Smooth muscle cell (in vitro differentiated cells): Measurements from ENCODE around the gene GPER1. TPM values are rescaled to one million over a fixed set of nuclear protein-coding genes. Genes with fewer than 3 reads are reported as not detected.

ENCODE experiments used
- DNase-seq: peaks from one replicate; lab custom pipeline; 2025; ENCODE audit not compliant: unreplicated experiment; lab: John Stamatoyannopoulos, UW
- H2AFZ ChIP-seq: fragments of 200-600 bp; sonication (generic); 2 replicates; pipeline ENCODE4 v1.6.0; 2016; ENCODE audit warnings: antibody characterized with exemption, low read depth, mild to moderate bottlenecking
- H3F3A ChIP-seq: fragments of 200-600 bp; sonication (generic); 2 replicates; pipeline ENCODE4 v1.6.0; 2017; ENCODE audit warnings: antibody characterized with exemption, low read depth
- H3K27ac ChIP-seq: fragments of 200-600 bp; sonication (generic); 2 replicates; pipeline ENCODE4 v1.5.1; 2016; ENCODE audit warnings: low read depth, mild to moderate bottlenecking
- H3K27me3 ChIP-seq: fragments of 200-600 bp; sonication (generic); 2 replicates; pipeline ENCODE4 v1.6.1; 2016; ENCODE audit warnings: low read depth, mild to moderate bottlenecking
- H3K36me3 ChIP-seq: fragments of 200-600 bp; sonication (generic); 2 replicates; pipeline ENCODE4 v1.5.1; 2016; ENCODE audit warnings: low read depth
- H3K4me1 ChIP-seq: fragments of 200-600 bp; sonication (generic); 2 replicates; pipeline ENCODE4 v1.5.1; 2016; ENCODE audit warnings: low read depth
- H3K4me2 ChIP-seq: fragments of 200-600 bp; sonication (generic); 2 replicates; pipeline ENCODE4 v1.6.0; 2016; ENCODE audit warnings: mild to moderate bottlenecking
- H3K4me3 ChIP-seq: fragments of 200-600 bp; sonication (generic); 2 replicates; pipeline ENCODE4 v1.5.1; 2016; ENCODE audit warnings: mild to moderate bottlenecking
- H3K79me2 ChIP-seq: fragments of 200-600 bp; sonication (generic); 2 replicates; pipeline ENCODE4 v1.6.0; 2016; ENCODE audit warnings: low read depth, mild to moderate bottlenecking
- H3K9ac ChIP-seq: fragments of 200-600 bp; sonication (generic); 2 replicates; pipeline ENCODE4 v1.6.0; 2016; ENCODE audit warnings: low read depth
- H3K9me3 ChIP-seq: fragments of 200-600 bp; sonication (generic); replicated peaks from 2 replicates; pipeline ENCODE4 v1.5.1; 2016; ENCODE audit warnings: low read depth
- H4K20me1 ChIP-seq: fragments of 200-600 bp; sonication (generic); 2 replicates; pipeline ENCODE4 v1.6.0; 2016; ENCODE audit warnings: low read depth
- WGBS: methylation state at CpG from one replicate; pipeline ENCODE4 v1.1.7; 2016; ENCODE audit warnings: low lambda C conversion rate; 5-methylcytosine and 5-hydroxymethylcytosine counted together
- polyA plus RNA-seq: library from polyadenylated mRNA; unstranded; fragments of >200 nt; fragmentation: Nextera tagmentation; extraction: Ambion mirVana; gene quantifications from 2 replicates; pipeline ENCODE4 v1.2.1, GENCODE V29; 2016
- total RNA-seq: library from RNA; depleted of rRNA; stranded (reverse); fragments of >200 nt; gene quantifications from 2 replicates; pipeline ENCODE4 v1.2.3, GENCODE V29; 2014
- TF ChIP-seq, protein P1 (sequence below): fragments of 200-600 bp; sonication (generic); IDR thresholded peaks from 2 replicates; pipeline ENCODE4 v1.5.1; 2017; ENCODE audit warnings: borderline replicate concordance, mild to moderate bottlenecking, antibody characterized with exemption; ENCODE audit not compliant: insufficient read depth, poor library complexity, severe bottlenecking

The GPER1 gene
- total and polyA plus RNA-seq, 2 experiments from 2014 or later = 1.3 to 2.3 TPM

DNA sequence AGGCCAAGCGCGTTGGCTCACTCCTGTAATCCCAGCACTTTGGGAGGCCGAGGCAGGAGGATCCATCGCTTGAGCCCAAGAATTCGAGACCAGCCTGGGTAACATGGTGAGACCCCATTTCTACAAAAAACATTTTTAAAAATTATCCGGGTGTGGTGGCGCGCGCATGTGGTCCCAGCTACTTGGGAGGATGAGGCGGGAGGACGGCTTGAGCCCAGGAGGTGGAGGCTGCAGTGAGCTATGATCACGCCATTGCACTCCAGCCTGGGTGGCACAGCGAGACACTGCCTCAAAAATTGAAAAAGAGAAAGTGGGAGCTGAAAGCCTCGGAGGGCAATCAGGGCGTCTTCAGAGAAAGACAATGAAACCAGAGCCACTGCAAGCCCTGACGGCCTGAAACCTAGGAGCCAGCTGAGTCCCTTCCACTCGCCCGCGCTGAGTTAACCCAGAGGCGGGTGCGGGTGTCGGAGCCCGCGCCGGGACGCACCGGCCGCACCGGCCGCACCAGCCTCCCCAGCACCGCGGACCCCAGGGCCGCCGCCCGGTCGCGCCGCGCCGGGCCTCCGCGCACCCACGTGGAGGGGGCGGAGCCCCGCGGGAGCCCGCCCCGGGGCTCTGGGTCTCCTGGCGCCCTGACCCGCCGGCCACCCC, 49.7 kb downstream of the GPER1 start:
- Histone ChIP-seq H3K4me3 (peak overlapping the region; percentile 72), H3K9ac (peak overlapping the region; percentile 79), H3K4me1 (peaks cover 11% of the 10 kb centered on the region), H3K9me3 (no peaks in the 10 kb centered on the region), H3K4me2 (peak overlapping the region; percentile 96), H3F3A (no peaks in the 10 kb centered on the region), H2AFZ (peak overlapping the region; percentile 87), H3K27me3 (no peaks in the 10 kb centered on the region), H4K20me1 (no peaks in the 10 kb centered on the region), H3K36me3 (no peaks in the 10 kb centered on the region), H3K27ac (peak overlapping the region; percentile 71), H3K79me2 (peaks cover 12% of the 10 kb centered on the region)
- TF ChIP-seq, protein P1, sequence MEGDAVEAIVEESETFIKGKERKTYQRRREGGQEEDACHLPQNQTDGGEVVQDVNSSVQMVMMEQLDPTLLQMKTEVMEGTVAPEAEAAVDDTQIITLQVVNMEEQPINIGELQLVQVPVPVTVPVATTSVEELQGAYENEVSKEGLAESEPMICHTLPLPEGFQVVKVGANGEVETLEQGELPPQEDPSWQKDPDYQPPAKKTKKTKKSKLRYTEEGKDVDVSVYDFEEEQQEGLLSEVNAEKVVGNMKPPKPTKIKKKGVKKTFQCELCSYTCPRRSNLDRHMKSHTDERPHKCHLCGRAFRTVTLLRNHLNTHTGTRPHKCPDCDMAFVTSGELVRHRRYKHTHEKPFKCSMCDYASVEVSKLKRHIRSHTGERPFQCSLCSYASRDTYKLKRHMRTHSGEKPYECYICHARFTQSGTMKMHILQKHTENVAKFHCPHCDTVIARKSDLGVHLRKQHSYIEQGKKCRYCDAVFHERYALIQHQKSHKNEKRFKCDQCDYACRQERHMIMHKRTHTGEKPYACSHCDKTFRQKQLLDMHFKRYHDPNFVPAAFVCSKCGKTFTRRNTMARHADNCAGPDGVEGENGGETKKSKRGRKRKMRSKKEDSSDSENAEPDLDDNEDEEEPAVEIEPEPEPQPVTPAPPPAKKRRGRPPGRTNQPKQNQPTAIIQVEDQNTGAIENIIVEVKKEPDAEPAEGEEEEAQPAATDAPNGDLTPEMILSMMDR = no peak
- no peak for DNase-seq
- WGBS = 12% methylated on average over 38 of the region's 51 CpGs

DNA sequence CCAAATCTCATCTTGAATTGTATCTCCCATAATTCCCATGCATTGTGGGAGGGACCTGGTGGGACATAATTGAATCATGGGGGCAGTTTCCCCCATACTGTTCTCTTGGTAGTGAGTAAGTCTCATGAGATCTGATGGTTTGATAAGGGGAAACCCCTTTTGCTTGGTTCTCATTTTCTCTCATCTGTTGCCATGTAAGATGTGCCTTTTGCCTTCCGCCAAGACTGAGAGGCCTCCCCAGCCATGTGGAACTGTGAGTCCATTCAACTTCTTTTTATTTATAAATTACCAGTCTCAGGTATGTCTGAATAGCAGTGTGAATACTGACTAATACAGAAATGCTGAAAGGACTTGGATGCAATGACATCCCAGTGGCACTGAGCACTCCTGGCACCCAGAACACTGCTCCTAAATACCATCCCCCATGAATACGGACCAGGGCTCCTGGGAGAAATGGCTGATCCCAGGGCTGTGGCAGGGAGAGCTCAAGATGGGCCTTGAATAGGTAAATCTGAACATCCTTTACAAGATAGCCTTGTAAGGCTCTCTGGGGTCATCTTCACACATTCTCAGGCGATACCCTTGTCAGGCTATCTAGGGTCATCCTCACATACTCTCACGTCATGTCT, 52.7 kb downstream of the GPER1 start:
- no peak overlapping the region for H3K9ac ChIP-seq
- H3K27me3 ChIP-seq = no peaks in the 10 kb centered on the region
- H3K9me3 ChIP-seq = no peaks in the 10 kb centered on the region
- H3K4me2 ChIP-seq = no peak overlapping the region
- peaks cover 12% of the 10 kb centered on the region for H3K79me2 ChIP-seq
- H3K4me3 ChIP-seq = no peak overlapping the region
- TF ChIP-seq, protein P1 = no peak
- H3K27ac ChIP-seq = no peak overlapping the region
- DNase-seq = no peak
- H3K36me3 ChIP-seq = no peaks in the 10 kb centered on the region
- H3K4me1 ChIP-seq = peaks cover 11% of the 10 kb centered on the region
- no peaks in the 10 kb centered on the region for H4K20me1 ChIP-seq
- H2AFZ ChIP-seq = no peak overlapping the region
- 89% methylated on average over 4 of the region's 4 CpGs for WGBS
- H3F3A ChIP-seq = no peaks in the 10 kb centered on the region

DNA sequence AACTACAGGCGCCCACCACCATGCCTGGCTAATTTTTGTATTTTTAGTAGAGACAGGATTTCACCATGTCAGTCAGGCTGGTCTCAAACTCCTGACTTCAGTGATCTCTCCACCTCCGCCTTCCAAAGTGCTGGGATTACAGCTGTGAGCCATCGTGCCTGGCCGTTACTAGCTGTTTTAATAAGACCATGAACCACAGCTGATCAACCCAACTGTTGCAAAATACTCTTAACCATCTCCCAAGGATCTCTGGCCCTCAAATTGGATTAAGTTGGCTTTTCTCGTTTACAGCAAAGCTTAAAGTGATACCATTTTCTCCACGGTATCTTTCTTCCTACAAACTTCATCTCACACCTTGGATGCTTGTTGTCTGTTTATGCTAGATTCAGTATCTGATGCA, 53.7 kb downstream of the GPER1 start:
- TF ChIP-seq, protein P1 = no peak
- no peak overlapping the region for H3K4me2 ChIP-seq
- WGBS = 71% methylated on average over 6 of the region's 6 CpGs
- no peaks in the 10 kb centered on the region for H3K27me3 ChIP-seq
- H3K79me2 ChIP-seq = peaks cover 10% of the 10 kb centered on the region
- peaks cover 9% of the 10 kb centered on the region for H3K4me1 ChIP-seq
- H3K4me3 ChIP-seq = no peak overlapping the region
- no peak overlapping the region for H3K9ac ChIP-seq
- no peak for DNase-seq
- H3K36me3 ChIP-seq = no peaks in the 10 kb centered on the region
- no peaks in the 10 kb centered on the region for H3K9me3 ChIP-seq
- no peak overlapping the region for H3K27ac ChIP-seq
- no peak overlapping the region for H2AFZ ChIP-seq
- H3F3A ChIP-seq = no peaks in the 10 kb centered on the region
- H4K20me1 ChIP-seq = no peaks in the 10 kb centered on the region
